ENCODE measurements around the gene AKAP7. TPM values are rescaled to one million over a fixed set of nuclear protein-coding genes. Genes with fewer than 3 reads are reported as not detected.

Gene AKAP7
- polyA plus RNA-seq, 1 donor (not counting 4 experiments of a cell fraction or from before 2014, with no cell fraction given) = 1.7 TPM

DNA sequence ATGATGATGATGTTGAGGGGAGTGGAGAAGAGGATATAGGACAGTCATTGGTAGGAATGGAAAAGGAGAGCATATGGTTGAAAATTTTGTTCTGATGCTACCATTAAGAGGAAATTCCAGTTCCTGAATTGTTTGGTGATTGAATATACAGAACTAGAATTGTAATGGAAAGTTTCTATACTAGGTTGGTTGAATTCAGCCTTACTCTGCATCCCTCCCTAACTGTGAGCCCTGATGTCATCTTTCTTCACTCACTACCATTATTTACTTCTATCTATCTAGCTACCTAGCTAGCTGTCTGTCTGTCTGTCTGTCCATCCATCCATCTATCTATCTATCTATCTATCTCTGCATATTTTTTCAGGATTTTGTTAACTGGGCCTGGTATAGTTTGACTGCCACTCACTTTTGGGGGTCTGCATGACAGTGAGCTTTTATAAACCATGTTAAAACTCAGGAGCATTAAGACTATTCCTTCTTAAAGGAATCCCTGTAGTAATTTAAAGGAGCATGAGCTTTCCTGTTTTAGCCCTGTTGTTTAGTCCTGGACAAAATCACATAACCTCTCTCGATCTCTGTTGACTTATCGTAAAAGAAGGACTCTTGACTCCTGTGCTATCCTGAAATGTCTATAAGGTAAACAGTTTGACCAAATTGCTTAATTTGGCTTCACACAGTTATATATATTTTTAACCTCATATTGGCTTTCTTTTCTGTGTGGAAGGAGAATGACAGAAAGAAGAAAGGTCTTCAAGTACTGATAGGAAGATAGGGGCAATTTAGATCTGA, 71.4 kb downstream of the AKAP7 start:
- H3K9me3 ChIP-seq (ENCODE audit: control insufficient read depth, low read depth, low read length) = no peaks in the 10 kb centered on the region
- H3K4me3 ChIP-seq (ENCODE audit: control insufficient read depth in 2 of 3, extremely low read depth in 1 of 3, insufficient read depth in 2 of 3, low read depth in 1 of 3, low read length in 3 of 3) = no peak overlapping the region
- no peak overlapping the region for H3K4me2 ChIP-seq (ENCODE audit: control insufficient read depth, extremely low read depth, insufficient read depth, low read depth, low read length)
- no peaks in the 10 kb centered on the region for H4K20me1 ChIP-seq (ENCODE audit: control insufficient read depth, extremely low read depth, insufficient read depth, low read length)
- dilution Hi-C loops (cut with MboI; ENCODE audit: extremely low pct_ligation_motif_present, low sequenced_read_pairs) = no loop called here
- no peak overlapping the region for H3K27ac ChIP-seq (ENCODE audit: control insufficient read depth, insufficient read depth, low read length)
- FAIRE-seq (no peak), DNase-seq (ENCODE audit: low read depth, low spot score) (no peak)
- H3K4me1 ChIP-seq (ENCODE audit: control insufficient read depth, extremely low read depth, insufficient read depth, low read length) = no peaks in the 10 kb centered on the region
- H3K9ac ChIP-seq (ENCODE audit: control insufficient read depth, extremely low read depth, insufficient read depth, low read length) = no peak overlapping the region
- no peaks in the 10 kb centered on the region for H3K9me1 ChIP-seq (ENCODE audit: control insufficient read depth, extremely low read depth, insufficient read depth, low read length)
- H3K36me3 ChIP-seq (ENCODE audit: control insufficient read depth in 2 of 2, extremely low read depth in 1 of 2, insufficient read depth in 2 of 2, low read length in 2 of 2) = no peaks in the 10 kb centered on the region
- no peak overlapping the region for H2AFZ ChIP-seq (ENCODE audit: control insufficient read depth, low read length)
- H3K79me2 ChIP-seq (ENCODE audit: control insufficient read depth, insufficient read depth, low read length) = no peaks in the 10 kb centered on the region
- no peaks in the 10 kb centered on the region for H3K27me3 ChIP-seq (ENCODE audit: control insufficient read depth, extremely low read depth, insufficient read depth, low read length)
- TF ChIP-seq, protein P1, sequence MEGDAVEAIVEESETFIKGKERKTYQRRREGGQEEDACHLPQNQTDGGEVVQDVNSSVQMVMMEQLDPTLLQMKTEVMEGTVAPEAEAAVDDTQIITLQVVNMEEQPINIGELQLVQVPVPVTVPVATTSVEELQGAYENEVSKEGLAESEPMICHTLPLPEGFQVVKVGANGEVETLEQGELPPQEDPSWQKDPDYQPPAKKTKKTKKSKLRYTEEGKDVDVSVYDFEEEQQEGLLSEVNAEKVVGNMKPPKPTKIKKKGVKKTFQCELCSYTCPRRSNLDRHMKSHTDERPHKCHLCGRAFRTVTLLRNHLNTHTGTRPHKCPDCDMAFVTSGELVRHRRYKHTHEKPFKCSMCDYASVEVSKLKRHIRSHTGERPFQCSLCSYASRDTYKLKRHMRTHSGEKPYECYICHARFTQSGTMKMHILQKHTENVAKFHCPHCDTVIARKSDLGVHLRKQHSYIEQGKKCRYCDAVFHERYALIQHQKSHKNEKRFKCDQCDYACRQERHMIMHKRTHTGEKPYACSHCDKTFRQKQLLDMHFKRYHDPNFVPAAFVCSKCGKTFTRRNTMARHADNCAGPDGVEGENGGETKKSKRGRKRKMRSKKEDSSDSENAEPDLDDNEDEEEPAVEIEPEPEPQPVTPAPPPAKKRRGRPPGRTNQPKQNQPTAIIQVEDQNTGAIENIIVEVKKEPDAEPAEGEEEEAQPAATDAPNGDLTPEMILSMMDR (optimal IDR thresholded peaks at IDR 0.05 in 1 of 3, IDR thresholded peaks at IDR 0.05 in 1 of 3, conservative IDR thresholded peaks at IDR 0.05 in 1 of 3; ENCODE audit: extremely low read depth in 1 of 3, insufficient read depth in 2 of 3, low read length in 3 of 3) = no peak
- TF ChIP-seq EZH2 (IDR thresholded peaks at IDR 0.05; ENCODE audit: low read length) = no peak

DNA sequence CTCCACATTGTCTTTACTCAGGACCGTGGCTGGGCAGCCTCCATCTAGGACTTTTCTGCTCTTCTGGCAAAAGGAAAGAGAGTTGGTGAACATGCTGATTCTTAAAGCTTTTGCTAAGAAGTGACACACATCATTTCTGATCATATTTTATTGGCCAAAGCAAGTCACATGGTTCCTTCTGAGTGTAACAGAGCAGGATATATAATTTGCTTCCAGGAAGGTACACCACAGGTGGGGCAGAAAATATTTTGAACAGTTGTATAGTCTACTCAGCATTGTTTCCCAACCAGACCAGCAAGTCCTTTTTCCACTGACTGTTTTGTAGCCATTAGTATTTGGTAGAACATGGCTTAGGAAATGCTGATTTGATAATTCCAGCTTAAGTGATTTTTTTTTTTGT, 73.5 kb downstream of the AKAP7 start:
- Histone ChIP-seq H3K9me1 (ENCODE audit: control insufficient read depth, extremely low read depth, insufficient read depth, low read length) (no peaks in the 10 kb centered on the region), H3K4me3 (ENCODE audit: control insufficient read depth in 2 of 3, extremely low read depth in 1 of 3, insufficient read depth in 2 of 3, low read depth in 1 of 3, low read length in 3 of 3) (no peak overlapping the region), H3K27me3 (ENCODE audit: control insufficient read depth, extremely low read depth, insufficient read depth, low read length) (no peaks in the 10 kb centered on the region), H4K20me1 (ENCODE audit: control insufficient read depth, extremely low read depth, insufficient read depth, low read length) (no peaks in the 10 kb centered on the region), H3K9ac (ENCODE audit: control insufficient read depth, extremely low read depth, insufficient read depth, low read length) (no peak overlapping the region), H3K4me1 (ENCODE audit: control insufficient read depth, extremely low read depth, insufficient read depth, low read length) (no peaks in the 10 kb centered on the region), H3K27ac (ENCODE audit: control insufficient read depth, insufficient read depth, low read length) (no peak overlapping the region), H3K79me2 (ENCODE audit: control insufficient read depth, insufficient read depth, low read length) (no peaks in the 10 kb centered on the region), H2AFZ (ENCODE audit: control insufficient read depth, low read length) (no peak overlapping the region), H3K9me3 (ENCODE audit: control insufficient read depth, low read depth, low read length) (no peaks in the 10 kb centered on the region), H3K36me3 (ENCODE audit: control insufficient read depth in 2 of 2, extremely low read depth in 1 of 2, insufficient read depth in 2 of 2, low read length in 2 of 2) (no peaks in the 10 kb centered on the region), H3K4me2 (ENCODE audit: control insufficient read depth, extremely low read depth, insufficient read depth, low read depth, low read length) (no peak overlapping the region)
- no peak for FAIRE-seq
- TF ChIP-seq EZH2 (IDR thresholded peaks at IDR 0.05; ENCODE audit: low read length) = no peak
- TF ChIP-seq, protein P1 (optimal IDR thresholded peaks at IDR 0.05 in 1 of 3, IDR thresholded peaks at IDR 0.05 in 1 of 3, conservative IDR thresholded peaks at IDR 0.05 in 1 of 3; ENCODE audit: extremely low read depth in 1 of 3, insufficient read depth in 2 of 3, low read length in 3 of 3) = no peak
- DNase-seq (ENCODE audit: low read depth, low spot score) = no peak
- dilution Hi-C loops (cut with MboI; ENCODE audit: extremely low pct_ligation_motif_present, low sequenced_read_pairs) = no loop called here
